GM13976 (cell line): ENCODE measurements around the gene ANKEF1.

ENCODE experiments used
- DNase-seq: peaks from one replicate; pipeline ENCODE4 v3.0.0; 2012; ENCODE audit warnings: low spot score
- in situ Hi-C: fragments of 300-500 bp; cut with MboI; formaldehyde crosslinking; loops from one replicate; pipeline ENCODE4 v1.12.0; 2022; ENCODE audit warnings: low sequenced_read_pairs, mixed read lengths, inconsistent platforms; ENCODE audit not compliant: unreplicated experiment
- TF ChIP-seq, protein P1 (sequence below): IDR thresholded peaks from 2 replicates; pipeline ENCODE4 v1.5.1; 2012; ENCODE audit warnings: borderline replicate concordance, mild to moderate bottlenecking; ENCODE audit not compliant: insufficient read depth; ENCODE audit errors: extremely low read depth, missing control alignments, control extremely low read depth

ANKEF1 gene

DNA sequence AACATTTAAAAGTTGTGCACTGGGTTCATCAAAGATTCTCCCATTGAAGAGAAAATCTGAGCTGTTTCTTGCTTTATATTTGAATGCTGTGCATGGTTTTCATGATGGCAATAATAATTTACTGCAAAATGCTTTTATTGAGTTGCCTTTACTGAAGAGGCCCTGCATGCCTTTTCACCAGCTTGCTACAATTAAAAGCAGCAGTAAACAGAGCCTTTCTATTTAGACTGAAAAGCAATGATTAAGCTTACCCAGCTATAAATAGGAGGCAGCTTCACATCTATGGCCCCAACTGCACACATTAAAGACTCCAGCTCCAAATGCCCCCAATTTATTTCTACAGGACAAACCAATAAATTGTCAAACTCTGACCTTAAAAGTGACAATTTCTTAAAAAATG, 70.3 kb downstream of the ANKEF1 start:
- DNase-seq: no peak
- in situ Hi-C loops: no loop called here
- TF ChIP-seq, protein P1, sequence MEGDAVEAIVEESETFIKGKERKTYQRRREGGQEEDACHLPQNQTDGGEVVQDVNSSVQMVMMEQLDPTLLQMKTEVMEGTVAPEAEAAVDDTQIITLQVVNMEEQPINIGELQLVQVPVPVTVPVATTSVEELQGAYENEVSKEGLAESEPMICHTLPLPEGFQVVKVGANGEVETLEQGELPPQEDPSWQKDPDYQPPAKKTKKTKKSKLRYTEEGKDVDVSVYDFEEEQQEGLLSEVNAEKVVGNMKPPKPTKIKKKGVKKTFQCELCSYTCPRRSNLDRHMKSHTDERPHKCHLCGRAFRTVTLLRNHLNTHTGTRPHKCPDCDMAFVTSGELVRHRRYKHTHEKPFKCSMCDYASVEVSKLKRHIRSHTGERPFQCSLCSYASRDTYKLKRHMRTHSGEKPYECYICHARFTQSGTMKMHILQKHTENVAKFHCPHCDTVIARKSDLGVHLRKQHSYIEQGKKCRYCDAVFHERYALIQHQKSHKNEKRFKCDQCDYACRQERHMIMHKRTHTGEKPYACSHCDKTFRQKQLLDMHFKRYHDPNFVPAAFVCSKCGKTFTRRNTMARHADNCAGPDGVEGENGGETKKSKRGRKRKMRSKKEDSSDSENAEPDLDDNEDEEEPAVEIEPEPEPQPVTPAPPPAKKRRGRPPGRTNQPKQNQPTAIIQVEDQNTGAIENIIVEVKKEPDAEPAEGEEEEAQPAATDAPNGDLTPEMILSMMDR: no peak
